ENCODE measurements around the gene LRRC45.

The LRRC45 gene

GRCh38 chr17:82078433-82078832 lies 55.3 kb downstream of the LRRC45 start:
- no peak for ATAC-seq
- no peak for TF ChIP-seq PPARA (CRISPR knock-in tag; IDR thresholded peaks at IDR 0.05; ENCODE audit: borderline replicate concordance)
- no peak for TF ChIP-seq TCF4 (CRISPR knock-in tag; IDR thresholded peaks at IDR 0.05; ENCODE audit: borderline replicate concordance)
- no peak for TF ChIP-seq ZNF8 (CRISPR knock-in tag; IDR thresholded peaks at IDR 0.05)
- TF ChIP-seq, protein P1, sequence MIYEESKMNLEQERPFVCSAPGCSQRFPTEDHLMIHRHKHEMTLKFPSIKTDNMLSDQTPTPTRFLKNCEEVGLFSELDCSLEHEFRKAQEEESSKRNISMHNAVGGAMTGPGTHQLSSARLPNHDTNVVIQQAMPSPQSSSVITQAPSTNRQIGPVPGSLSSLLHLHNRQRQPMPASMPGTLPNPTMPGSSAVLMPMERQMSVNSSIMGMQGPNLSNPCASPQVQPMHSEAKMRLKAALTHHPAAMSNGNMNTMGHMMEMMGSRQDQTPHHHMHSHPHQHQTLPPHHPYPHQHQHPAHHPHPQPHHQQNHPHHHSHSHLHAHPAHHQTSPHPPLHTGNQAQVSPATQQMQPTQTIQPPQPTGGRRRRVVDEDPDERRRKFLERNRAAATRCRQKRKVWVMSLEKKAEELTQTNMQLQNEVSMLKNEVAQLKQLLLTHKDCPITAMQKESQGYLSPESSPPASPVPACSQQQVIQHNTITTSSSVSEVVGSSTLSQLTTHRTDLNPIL (CRISPR knock-in tag; IDR thresholded peaks at IDR 0.05; ENCODE audit: low read depth), result no peak
- TF ChIP-seq GLIS3 (CRISPR knock-in tag; IDR thresholded peaks at IDR 0.05), result no peak
- no peak for TF ChIP-seq ZNF70 (CRISPR knock-in tag; IDR thresholded peaks at IDR 0.05)
- no peak for TF ChIP-seq ZC3H10 (CRISPR knock-in tag; IDR thresholded peaks at IDR 0.05)
- TF ChIP-seq ZNF565 (CRISPR knock-in tag; conservative IDR thresholded peaks at IDR 0.05; ENCODE audit: low read depth), result no peak
- no peak for TF ChIP-seq ZFP30 (CRISPR knock-in tag; IDR thresholded peaks at IDR 0.05)
- no peak for TF ChIP-seq RARB (CRISPR knock-in tag; IDR thresholded peaks at IDR 0.05)

GRCh38 chr17:82079001-82079677 lies 56.0 kb downstream of the LRRC45 start:
- TF ChIP-seq RARB (CRISPR knock-in tag; IDR thresholded peaks at IDR 0.05), result no peak
- no peak for TF ChIP-seq POU6F1 (CRISPR knock-in tag; IDR thresholded peaks at IDR 0.05; ENCODE audit: borderline replicate concordance, low read depth)
- no peak for TF ChIP-seq GLIS3 (CRISPR knock-in tag; IDR thresholded peaks at IDR 0.05)
- TF ChIP-seq, protein P1 (CRISPR knock-in tag; IDR thresholded peaks at IDR 0.05; ENCODE audit: low read depth), result no peak
- no peak for TF ChIP-seq ZC3H10 (CRISPR knock-in tag; IDR thresholded peaks at IDR 0.05)
- TF ChIP-seq, protein P2, sequence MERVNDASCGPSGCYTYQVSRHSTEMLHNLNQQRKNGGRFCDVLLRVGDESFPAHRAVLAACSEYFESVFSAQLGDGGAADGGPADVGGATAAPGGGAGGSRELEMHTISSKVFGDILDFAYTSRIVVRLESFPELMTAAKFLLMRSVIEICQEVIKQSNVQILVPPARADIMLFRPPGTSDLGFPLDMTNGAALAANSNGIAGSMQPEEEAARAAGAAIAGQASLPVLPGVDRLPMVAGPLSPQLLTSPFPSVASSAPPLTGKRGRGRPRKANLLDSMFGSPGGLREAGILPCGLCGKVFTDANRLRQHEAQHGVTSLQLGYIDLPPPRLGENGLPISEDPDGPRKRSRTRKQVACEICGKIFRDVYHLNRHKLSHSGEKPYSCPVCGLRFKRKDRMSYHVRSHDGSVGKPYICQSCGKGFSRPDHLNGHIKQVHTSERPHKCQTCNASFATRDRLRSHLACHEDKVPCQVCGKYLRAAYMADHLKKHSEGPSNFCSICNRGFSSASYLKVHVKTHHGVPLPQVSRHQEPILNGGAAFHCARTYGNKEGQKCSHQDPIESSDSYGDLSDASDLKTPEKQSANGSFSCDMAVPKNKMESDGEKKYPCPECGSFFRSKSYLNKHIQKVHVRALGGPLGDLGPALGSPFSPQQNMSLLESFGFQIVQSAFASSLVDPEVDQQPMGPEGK (CRISPR knock-in tag; IDR thresholded peaks at IDR 0.05; ENCODE audit: borderline replicate concordance), result no peak
- no peak for TF ChIP-seq TOX (CRISPR knock-in tag; IDR thresholded peaks at IDR 0.05; ENCODE audit: borderline replicate concordance)
- TF ChIP-seq ESRRG (CRISPR knock-in tag; IDR thresholded peaks at IDR 0.05), result no peak
- no peak for TF ChIP-seq ZNF565 (CRISPR knock-in tag; conservative IDR thresholded peaks at IDR 0.05; ENCODE audit: low read depth)
- no peak for TF ChIP-seq TCF4 (CRISPR knock-in tag; IDR thresholded peaks at IDR 0.05; ENCODE audit: borderline replicate concordance)
- no peak for TF ChIP-seq BACH2 (CRISPR knock-in tag; IDR thresholded peaks at IDR 0.05; ENCODE audit: borderline replicate concordance)
- no peak for TF ChIP-seq ZNF70 (CRISPR knock-in tag; IDR thresholded peaks at IDR 0.05)
- TF ChIP-seq ISL1 (CRISPR knock-in tag; IDR thresholded peaks at IDR 0.05), result no peak
- no peak for TF ChIP-seq ZFP30 (CRISPR knock-in tag; IDR thresholded peaks at IDR 0.05)
- no peak for TF ChIP-seq ARNTL (CRISPR knock-in tag; IDR thresholded peaks at IDR 0.05; ENCODE audit: borderline replicate concordance, low read depth)
- no peak for TF ChIP-seq OSR1 (CRISPR knock-in tag; IDR thresholded peaks at IDR 0.05)
- no peak for TF ChIP-seq SNAI2 (CRISPR knock-in tag; IDR thresholded peaks at IDR 0.05)
- no peak for TF ChIP-seq CSDC2 (CRISPR knock-in tag; IDR thresholded peaks at IDR 0.05)
- no peak for ATAC-seq

- no peak for ATAC-seq
- TF ChIP-seq, protein P2 (CRISPR knock-in tag; IDR thresholded peaks at IDR 0.05; ENCODE audit: borderline replicate concordance), result no peak
- TF ChIP-seq ISL1 (CRISPR knock-in tag; IDR thresholded peaks at IDR 0.05) (no peak), ZC3H10 (CRISPR knock-in tag; IDR thresholded peaks at IDR 0.05) (no peak), BACH2 (CRISPR knock-in tag; IDR thresholded peaks at IDR 0.05; ENCODE audit: borderline replicate concordance) (no peak), ESRRG (CRISPR knock-in tag; IDR thresholded peaks at IDR 0.05) (no peak), RARB (CRISPR knock-in tag; IDR thresholded peaks at IDR 0.05) (no peak), GLIS3 (CRISPR knock-in tag; IDR thresholded peaks at IDR 0.05) (no peak), TSHZ2 (CRISPR knock-in tag; IDR thresholded peaks at IDR 0.05) (no peak), ZNF8 (CRISPR knock-in tag; IDR thresholded peaks at IDR 0.05) (no peak), ZFP3 (CRISPR knock-in tag; IDR thresholded peaks at IDR 0.05) (no peak), SNAI2 (CRISPR knock-in tag; IDR thresholded peaks at IDR 0.05) (no peak), TCF4 (CRISPR knock-in tag; IDR thresholded peaks at IDR 0.05; ENCODE audit: borderline replicate concordance) (no peak), CSDC2 (CRISPR knock-in tag; IDR thresholded peaks at IDR 0.05) (no peak), OSR1 (CRISPR knock-in tag; IDR thresholded peaks at IDR 0.05) (no peak), ZNF565 (CRISPR knock-in tag; conservative IDR thresholded peaks at IDR 0.05; ENCODE audit: low read depth) (no peak)
- TF ChIP-seq, protein P1 (CRISPR knock-in tag; IDR thresholded peaks at IDR 0.05; ENCODE audit: low read depth), result no peak
Observed at GRCh38 chr17:82080048-82080788, 57.1 kb downstream of the LRRC45 start.
